K562 treated with DMSO at 1 percent for 48 hours (cell line): Measurements from ENCODE around the gene DIAPH1. TPM values are rescaled to one million over a fixed set of nuclear protein-coding genes. Genes with fewer than 3 reads are reported as not detected.

ENCODE experiments used
- total RNA-seq: library from RNA; unstranded; fragments of 300-600 nt; gene quantifications from 2 replicates; pipeline ENCODE4 v1.2.3, GENCODE V29; 2022; ENCODE audit warnings: low replicate concordance; ENCODE audit errors: extremely low read depth

DIAPH1 gene
- 287 TPM in 1 of 2 replicates, not detected in the other for total RNA-seq

GRCh38 chr5:141618804-141619554 lies at the start of gene DIAPH1:
DIAPH1 (minus strand) TSS chr5:141619000; CDS start chr5:141618914, 86 bp downstream.

GRCh38 chr5:141650851-141651727 lies 32.3 kb upstream of the DIAPH1 start, which contains the start of gene FCHSD1:
FCHSD1 (minus strand) TSS chr5:141651418; CDS start chr5:141651368, 50 bp downstream.

GRCh38 chr5:141636413-141637122 lies 17.8 kb upstream of the DIAPH1 start, which contains the start of the genes HDAC3 and RELL2:
HDAC3 (minus strand) TSS chr5:141636849; CDS start chr5:141636790, 59 bp downstream.
RELL2 (plus strand) TSS chr5:141636997; CDS start chr5:141638226, 1,229 bp downstream.

GRCh38 chr5:141488591-141489561 lies 129.9 kb downstream of the DIAPH1 start, which contains the start of gene PCDHGC5:
PCDHGC5 (plus strand) TSS chr5:141489081; CDS start chr5:141489241, 160 bp downstream.

GRCh38 chr5:141484641-141485311 lies 134.0 kb downstream of the DIAPH1 start, which contains the start of gene PCDHGC4:
PCDHGC4 (plus strand) TSS chr5:141485030; CDS start chr5:141485174, 144 bp downstream.

GRCh38 chr5:141475625-141476131 lies 143.1 kb downstream of the DIAPH1 start, which contains the start of gene PCDHGC3:
PCDHGC3 (plus strand) TSS chr5:141475966; CDS start chr5:141476117, 151 bp downstream.

Other genes starting within 250 kb of the DIAPH1 start
- gene PCDHGB3, start 248.8 kb downstream of the DIAPH1 start, total RNA-seq, result not detected in 2 replicates
- not detected in 2 replicates for gene PCDHGA6, start 245.1 kb downstream of the DIAPH1 start, total RNA-seq
- not detected in 2 replicates for gene PCDHGA7, start 236.3 kb downstream of the DIAPH1 start, total RNA-seq
- not detected in 2 replicates for gene PCDHGB4, start 231.3 kb downstream of the DIAPH1 start, total RNA-seq
- gene PCDHGA8, start 226.4 kb downstream of the DIAPH1 start, total RNA-seq, result not detected in 2 replicates
- not detected in 2 replicates for gene PCDHGB5, start 221.1 kb downstream of the DIAPH1 start, total RNA-seq
- not detected in 2 replicates for gene PCDHGA9, start 216.2 kb downstream of the DIAPH1 start, total RNA-seq
- gene PCDHGB6, start 211.0 kb downstream of the DIAPH1 start, total RNA-seq, result not detected in 2 replicates
- not detected in 2 replicates for gene PCDHGA10, start 206.0 kb downstream of the DIAPH1 start, total RNA-seq
- not detected in 2 replicates for gene PCDHGB7, start 201.3 kb downstream of the DIAPH1 start, total RNA-seq
- not detected in 2 replicates for gene PCDHGA11, start 197.9 kb downstream of the DIAPH1 start, total RNA-seq
- not detected in 2 replicates for gene PCDHGA12, start 188.5 kb downstream of the DIAPH1 start, total RNA-seq
- gene PCDHGC3, start 143.0 kb downstream of the DIAPH1 start, total RNA-seq, result not detected in 2 replicates
- not detected in 2 replicates for gene PCDHGC4, start 134.0 kb downstream of the DIAPH1 start, total RNA-seq
- gene PCDHGC5, start 129.9 kb downstream of the DIAPH1 start, total RNA-seq, result not detected in 2 replicates
- gene HDAC3, start 17.8 kb upstream of the DIAPH1 start, total RNA-seq, result not detected in 2 replicates
- not detected in 2 replicates for gene RELL2, start 18.0 kb upstream of the DIAPH1 start, total RNA-seq
- not detected in 2 replicates for gene FCHSD1, start 32.4 kb upstream of the DIAPH1 start, total RNA-seq
- gene ARAP3, start 63.2 kb upstream of the DIAPH1 start, total RNA-seq, result not detected in 2 replicates